SK-N-SH (cell line): ENCODE data around the gene TCEAL4.

Experiments used
- EP300 ChIP-seq, 2 experiments: IDR thresholded peaks; 2 replicates each; pipeline versions ENCODE4 v1.4.0 to v1.6.1; 2012; ENCODE audit warnings: borderline replicate concordance in 1 of 2, low read depth in 1 of 2, low read length in 1 of 2
- EZH2phosphoT487 ChIP-seq: fragments of 200-600 bp; sonication (generic); IDR thresholded peaks from 2 replicates; pipeline ENCODE4 v1.6.1; 2017; ENCODE audit warnings: low read depth, mixed run types, mild to moderate bottlenecking, antibody characterized with exemption, moderate library complexity, borderline replicate concordance
- POLR2AphosphoS5 ChIP-seq: IDR thresholded peaks from 2 replicates; pipeline ENCODE4 v1.6.1; 2012; ENCODE audit warnings: low read depth, low read length
- RFX5 ChIP-seq: IDR thresholded peaks from 2 replicates; pipeline ENCODE4 v1.6.1; 2012; ENCODE audit warnings: mild to moderate bottlenecking, improper control_type of control experiment, low read length
- SMC3 ChIP-seq: IDR thresholded peaks from 2 replicates; pipeline ENCODE4 v1.6.1; 2012; ENCODE audit warnings: low read depth, low read length, improper control_type of control experiment
- TF ChIP-seq, protein P1 (sequence below): IDR thresholded peaks from 2 replicates; pipeline ENCODE4 v1.4.0; 2012; ENCODE audit warnings: low read depth, borderline replicate concordance
- TF ChIP-seq, protein P2 (sequence below): fragments of 200-600 bp; sonication (generic); IDR thresholded peaks from 2 replicates; pipeline ENCODE4 v1.6.1; 2017; ENCODE audit warnings: antibody characterized with exemption, mild to moderate bottlenecking, moderate library complexity

DNA sequence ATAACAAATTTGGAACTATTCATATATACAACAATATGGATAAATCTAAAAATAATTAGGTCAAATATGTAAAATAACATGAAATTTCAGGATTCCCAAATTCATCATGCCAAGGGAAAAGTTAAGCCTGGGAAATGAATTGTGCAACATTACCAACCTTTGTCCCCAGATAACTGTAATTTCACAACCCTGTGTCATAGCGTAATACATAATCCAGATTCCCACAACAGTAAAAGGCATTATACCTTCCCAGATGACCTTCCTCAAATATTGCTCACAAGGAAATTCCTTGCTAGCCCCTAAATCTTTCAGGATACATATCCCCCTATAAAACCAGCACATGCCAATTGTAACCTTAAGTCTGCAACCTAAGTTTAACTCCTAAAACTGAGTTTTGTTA lies 33.1 kb upstream of the TCEAL4 start:
- TF ChIP-seq SMC3 (no peak), RFX5 (no peak), POLR2AphosphoS5 (no peak), EP300 (IDR thresholded peaks at IDR 0.05; ENCODE audit: borderline replicate concordance in 1 of 2, low read depth in 1 of 2, low read length in 1 of 2) (no peak), EZH2phosphoT487 (no peak)
- TF ChIP-seq, protein P1, sequence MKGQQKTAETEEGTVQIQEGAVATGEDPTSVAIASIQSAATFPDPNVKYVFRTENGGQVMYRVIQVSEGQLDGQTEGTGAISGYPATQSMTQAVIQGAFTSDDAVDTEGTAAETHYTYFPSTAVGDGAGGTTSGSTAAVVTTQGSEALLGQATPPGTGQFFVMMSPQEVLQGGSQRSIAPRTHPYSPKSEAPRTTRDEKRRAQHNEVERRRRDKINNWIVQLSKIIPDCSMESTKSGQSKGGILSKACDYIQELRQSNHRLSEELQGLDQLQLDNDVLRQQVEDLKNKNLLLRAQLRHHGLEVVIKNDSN = no peak
- TF ChIP-seq, protein P2, sequence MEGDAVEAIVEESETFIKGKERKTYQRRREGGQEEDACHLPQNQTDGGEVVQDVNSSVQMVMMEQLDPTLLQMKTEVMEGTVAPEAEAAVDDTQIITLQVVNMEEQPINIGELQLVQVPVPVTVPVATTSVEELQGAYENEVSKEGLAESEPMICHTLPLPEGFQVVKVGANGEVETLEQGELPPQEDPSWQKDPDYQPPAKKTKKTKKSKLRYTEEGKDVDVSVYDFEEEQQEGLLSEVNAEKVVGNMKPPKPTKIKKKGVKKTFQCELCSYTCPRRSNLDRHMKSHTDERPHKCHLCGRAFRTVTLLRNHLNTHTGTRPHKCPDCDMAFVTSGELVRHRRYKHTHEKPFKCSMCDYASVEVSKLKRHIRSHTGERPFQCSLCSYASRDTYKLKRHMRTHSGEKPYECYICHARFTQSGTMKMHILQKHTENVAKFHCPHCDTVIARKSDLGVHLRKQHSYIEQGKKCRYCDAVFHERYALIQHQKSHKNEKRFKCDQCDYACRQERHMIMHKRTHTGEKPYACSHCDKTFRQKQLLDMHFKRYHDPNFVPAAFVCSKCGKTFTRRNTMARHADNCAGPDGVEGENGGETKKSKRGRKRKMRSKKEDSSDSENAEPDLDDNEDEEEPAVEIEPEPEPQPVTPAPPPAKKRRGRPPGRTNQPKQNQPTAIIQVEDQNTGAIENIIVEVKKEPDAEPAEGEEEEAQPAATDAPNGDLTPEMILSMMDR = no peak
